Motor neuron (in vitro differentiated cells): ENCODE measurements around the gene PI4K2A. TPM values are rescaled to one million over a fixed set of nuclear protein-coding genes. Genes with fewer than 3 reads are reported as not detected.
A peak's percentile ranks its signal among the peaks of the same experiment; 100 is the strongest.
"Not testable (repeated sequence)": the region's sequence is repeated elsewhere in the genome, so short reads cannot be mapped to it uniquely, and the experiment has no call there.

Source experiments
- ATAC-seq, 8 experiments: fragments of 200-7000 bp; cut with Tn5 transposase; replicated peaks in 6 of 8; 2 replicates each; pipeline ENCODE4 v1.8.0; 2021; ENCODE audit warnings: mild to moderate bottlenecking in 8 of 8, moderate library complexity in 8 of 8
- H3K27ac ChIP-seq, 2 donors: fragments of 250-450 bp; sonication (Bioruptor Pico); 2 replicates each; pipeline ENCODE4 v1.9.0; 2021; ENCODE audit warnings: antibody characterized with exemption in 2 of 2, mild to moderate bottlenecking in 2 of 2, moderate library complexity in 1 of 2
- H3K4me1 ChIP-seq, 2 donors: fragments of 250-450 bp; sonication (Bioruptor Pico); replicated peaks in 1 of 2; 2 replicates each; pipeline ENCODE4 v1.6.1; 2021; ENCODE audit warnings: antibody characterized with exemption in 2 of 2, mild to moderate bottlenecking in 2 of 2, moderate library complexity in 1 of 2
- H3K4me3 ChIP-seq, 5 donors: fragments of 250-450 bp; sonication (Bioruptor Pico); 2 replicates each; pipeline ENCODE4 v1.9.0; 2021; ENCODE audit warnings: antibody characterized with exemption in 5 of 5, mild to moderate bottlenecking in 5 of 5, moderate library complexity in 4 of 5
- WGBS, 10 experiments: fragments of 450-650 bp; shearing (Covaris generic); methylation state at CpG; one replicate each; pipeline ENCODE4 v1.0.0; 2022; 5-methylcytosine and 5-hydroxymethylcytosine counted together
- in situ Hi-C, 9 experiments: fragments of 400-800 bp; cut with MboI; loops; one replicate each; pipeline ENCODE4 v1.15.0; 2021; ENCODE audit warnings: low sequenced_read_pairs in 9 of 9, low pct_unique_long_range_greater_than_20kb in 2 of 9; ENCODE audit not compliant: unreplicated experiment in 9 of 9
- total RNA-seq, 8 experiments: library from RNA; unstranded; fragments of 300-600 nt; gene quantifications; 2 replicates each; pipeline versions ENCODE4 v1.2.3 to v1.2.4, GENCODE V29; 2022

PI4K2A gene
- total RNA-seq, 8 experiments from 2014 or later: 10.1 to 46.8 (median 18.4) TPM

- H3K4me3 ChIP-seq: peak overlapping the region; percentile 47 to 68 (median 49)
- H3K27ac ChIP-seq: peak overlapping the region in 1 of 2 donors; percentile 63
- peaks cover 13 to 26% of the 10 kb centered on the region in 2 donors for H3K4me1 ChIP-seq
- peak in 3 of 8 experiments; percentile 4 to 8 (median 7) for ATAC-seq
- 0 to 67% (median 32%) methylated on average over 2 to 10 of the region's 14 CpGs; no CpG with 5 or more reads in 4 of the 10 experiments for WGBS, 10 experiments
- in situ Hi-C loops: no loop called here
Measured at GRCh38 chr10:97686301-97686961, 46.0 kb downstream of the PI4K2A start.

- in situ Hi-C loops: no loop called here
- H3K27ac ChIP-seq: peak within 1 kb of the TSS; percentile 50 to 81
- H3K4me3 ChIP-seq: peak within 1 kb of the TSS; percentile 47 to 68 (median 49)
- ATAC-seq: peak; percentile 74 to 92 (median 89)
- peaks cover 13 to 26% of the 10 kb centered on the region in 2 donors for H3K4me1 ChIP-seq
- WGBS, 10 experiments: 0 to 7% (median 0%) methylated on average over 1 to 14 of the region's 78 CpGs; no CpG with 5 or more reads in 5 of the 10 experiments
Measured at GRCh38 chr10:97686962-97687784, 46.7 kb downstream of the PI4K2A start, which contains the start of gene AVPI1. AVPI1 (minus strand) TSS chr10:97687241; CDS start chr10:97679905, 7,336 bp downstream.

GRCh38 chr10:97687785-97688781, 47.6 kb downstream of the PI4K2A start:
- H3K27ac ChIP-seq: peak overlapping the region; percentile 50 to 81
- in situ Hi-C loops: no loop called here
- H3K4me3 ChIP-seq: peak overlapping the region; percentile 31 to 68 (median 47)
- peak in 1 of 8 experiments; percentile 0 for ATAC-seq
- 30 to 68% (median 53%) methylated on average over 2 to 14 of the region's 14 CpGs for WGBS, 10 experiments
- peaks cover 13 to 26% of the 10 kb centered on the region in 2 donors for H3K4me1 ChIP-seq

GRCh38 chr10:97689559-97690020, 49.1 kb downstream of the PI4K2A start:
- 35 to 100% (median 82%) methylated on average over 2 to 4 of the region's 5 CpGs; no CpG with 5 or more reads in 1 of the 10 experiments for WGBS, 10 experiments
- in situ Hi-C loops: no loop called here
- peak in 2 of 8 experiments; percentile 13 to 19 for ATAC-seq
- no peak overlapping the region for H3K27ac ChIP-seq
- H3K4me1 ChIP-seq: peaks cover 13 to 23% of the 10 kb centered on the region in 2 donors
- H3K4me3 ChIP-seq: no peak overlapping the region

- no peak overlapping the region for H3K4me3 ChIP-seq
- H3K27ac ChIP-seq: no peak overlapping the region
- H3K4me1 ChIP-seq: peaks cover 13 to 23% of the 10 kb centered on the region in 2 donors
- in situ Hi-C loops: no loop called here
- ATAC-seq: no peak
- WGBS, 10 experiments: 68 to 100% (median 79%) methylated on average over 2 to 3 of the region's 3 CpGs; no CpG with 5 or more reads in 1 of the 10 experiments
Measured at GRCh38 chr10:97690133-97690532, 49.7 kb downstream of the PI4K2A start.

GRCh38 chr10:97698072-97698655, 57.7 kb downstream of the PI4K2A start:
- ATAC-seq: peak in 5 of 8 experiments; percentile 88 to 96 (median 92)
- H3K27ac ChIP-seq, H3K4me1 ChIP-seq, in situ Hi-C loops, H3K4me3 ChIP-seq: not testable (repeated sequence)
- WGBS, 10 experiments: 37 to 100% (median 80%) methylated on average over 2 to 5 of the region's 11 CpGs; no CpG with 5 or more reads in 3 of the 10 experiments

- 0 to 53% (median 0%) methylated on average over 1 to 8 of the region's 12 CpGs; no CpG with 5 or more reads in 2 of the 10 experiments for WGBS, 10 experiments
- H3K27ac ChIP-seq: no peak overlapping the region
- ATAC-seq: peak; percentile 67 to 99 (median 84)
- no peak overlapping the region for H3K4me3 ChIP-seq
- in situ Hi-C loops: no loop called here
- peaks cover 8 to 9% of the 10 kb centered on the region in 2 donors for H3K4me1 ChIP-seq
Measured at GRCh38 chr10:97701438-97702069, 61.1 kb downstream of the PI4K2A start.

- 52 to 100% (median 91%) methylated on average over 1 to 7 of the region's 7 CpGs; no CpG with 5 or more reads in 1 of the 10 experiments for WGBS, 10 experiments
- Histone ChIP-seq H3K4me3 (no peak overlapping the region), H3K4me1 (peaks cover 0 to under 1% of the 10 kb centered on the region in 2 donors), H3K27ac (no peak overlapping the region)
- in situ Hi-C loops: no loop called here
- no peak for ATAC-seq
Measured at GRCh38 chr10:97703398-97704067, 63.1 kb downstream of the PI4K2A start.

GRCh38 chr10:97704341-97704740, 63.9 kb downstream of the PI4K2A start:
- Histone ChIP-seq H3K4me1 (no peaks in the 10 kb centered on the region), H3K27ac (no peak overlapping the region), H3K4me3 (no peak overlapping the region)
- no peak for ATAC-seq
- in situ Hi-C loops: no loop called here
- WGBS, 10 experiments: 0 to 89% (median 50%) methylated on average over 1 of the region's 1 CpG; no CpG with 5 or more reads in 5 of the 10 experiments

GRCh38 chr10:97705006-97705670, 64.7 kb downstream of the PI4K2A start:
- Histone ChIP-seq H3K4me1 (no peaks in the 10 kb centered on the region), H3K4me3 (no peak overlapping the region), H3K27ac (no peak overlapping the region)
- in situ Hi-C loops: no loop called here
- WGBS, 10 experiments: 25 to 67% (median 60%) methylated on average over 1 to 2 of the region's 3 CpGs; no CpG with 5 or more reads in 5 of the 10 experiments
- ATAC-seq: no peak
